KMS-11 (cell line): ENCODE data around the gene SPPL2A.

Experiments used
- H2AFZ ChIP-seq: fragments of 200-600 bp; sonication (generic); 2 replicates; pipeline ENCODE4 v1.6.1; 2016; ENCODE audit warnings: antibody characterized with exemption, mixed run types, low read depth
- H3K27ac ChIP-seq: fragments of 200-600 bp; sonication (generic); 2 replicates; pipeline ENCODE4 v1.6.1; 2016; ENCODE audit warnings: mild to moderate bottlenecking, mixed run types
- H3K27me3 ChIP-seq: fragments of 200-600 bp; sonication (generic); 2 replicates; pipeline ENCODE4 v1.6.1; 2017; ENCODE audit warnings: mild to moderate bottlenecking, low read depth, mixed run types, moderate library complexity; ENCODE audit not compliant: insufficient read depth
- H3K36me3 ChIP-seq: fragments of 200-600 bp; sonication (generic); 2 replicates; pipeline ENCODE4 v1.6.1; 2017; ENCODE audit warnings: mild to moderate bottlenecking, mixed run types; ENCODE audit not compliant: insufficient read depth
- H3K4me1 ChIP-seq: fragments of 200-600 bp; sonication (generic); 2 replicates; pipeline ENCODE4 v1.6.1; 2016; ENCODE audit warnings: mild to moderate bottlenecking, low read depth, mixed run types; ENCODE audit not compliant: poor library complexity, severe bottlenecking
- H3K4me2 ChIP-seq: fragments of 200-600 bp; sonication (generic); 2 replicates; pipeline ENCODE4 v1.7.0; 2016; ENCODE audit warnings: mild to moderate bottlenecking, mixed run types
- H3K4me3 ChIP-seq: fragments of 200-600 bp; sonication (generic); IDR thresholded peaks from 2 replicates; pipeline ENCODE4 v1.6.1; 2017; ENCODE audit warnings: low read depth, low read length, mixed read lengths; ENCODE audit not compliant: insufficient read depth
- H3K79me2 ChIP-seq: fragments of 200-600 bp; sonication (generic); 2 replicates; pipeline ENCODE4 v1.6.1; 2016; ENCODE audit warnings: low read depth, mixed run types; ENCODE audit not compliant: insufficient read depth
- H3K9ac ChIP-seq: fragments of 200-600 bp; sonication (generic); 2 replicates; pipeline ENCODE4 v1.6.1; 2016; ENCODE audit warnings: mild to moderate bottlenecking, mixed run types
- H4K20me1 ChIP-seq: fragments of 200-600 bp; sonication (generic); 2 replicates; pipeline ENCODE4 v1.6.1; 2016; ENCODE audit warnings: mild to moderate bottlenecking, mixed run types; ENCODE audit not compliant: insufficient read depth
- CTCF ChIP-seq: fragments of 200-600 bp; sonication (generic); conservative IDR thresholded peaks from 2 replicates; pipeline ENCODE4 v1.6.1; 2017; ENCODE audit warnings: low read depth, mild to moderate bottlenecking, antibody characterized with exemption, low read length, moderate library complexity, mixed read lengths

Gene SPPL2A

GRCh38 chr15:50777042-50777441 lies 11.5 kb upstream of the SPPL2A start:
- no peak overlapping the region for H3K9ac ChIP-seq
- H3K4me1 ChIP-seq = peaks cover 10% of the 10 kb centered on the region
- no peaks in the 10 kb centered on the region for H3K36me3 ChIP-seq
- H3K4me2 ChIP-seq = no peak overlapping the region
- H3K4me3 ChIP-seq = no peak overlapping the region
- 0 out of 2 replicates have a peak, but pooled peaks have one; percentile 19 for TF ChIP-seq CTCF
- no peak overlapping the region for H2AFZ ChIP-seq
- no peaks in the 10 kb centered on the region for H3K79me2 ChIP-seq
- no peaks in the 10 kb centered on the region for H4K20me1 ChIP-seq
- no peaks in the 10 kb centered on the region for H3K27me3 ChIP-seq
- H3K27ac ChIP-seq = no peak overlapping the region

- Histone ChIP-seq H3K4me1 (peaks cover 10% of the 10 kb centered on the region), H3K9ac (no peak overlapping the region), H3K4me3 (no peak overlapping the region), H2AFZ (no peak overlapping the region), H3K79me2 (no peaks in the 10 kb centered on the region), H4K20me1 (no peaks in the 10 kb centered on the region), H3K27ac (no peak overlapping the region), H3K36me3 (no peaks in the 10 kb centered on the region), H3K4me2 (no peak overlapping the region), H3K27me3 (no peaks in the 10 kb centered on the region)
- TF ChIP-seq CTCF = no peak
These were observed 8.9 kb upstream of the SPPL2A start for GRCh38 chr15:50774450-50774849.

- no peaks in the 10 kb centered on the region for H3K79me2 ChIP-seq
- H4K20me1 ChIP-seq = no peaks in the 10 kb centered on the region
- no peak overlapping the region for H3K27ac ChIP-seq
- TF ChIP-seq CTCF = no peak
- H3K4me3 ChIP-seq = no peak overlapping the region
- no peak overlapping the region for H3K4me2 ChIP-seq
- no peaks in the 10 kb centered on the region for H3K27me3 ChIP-seq
- no peak overlapping the region for H3K9ac ChIP-seq
- H3K4me1 ChIP-seq = peaks cover 14% of the 10 kb centered on the region
- no peaks in the 10 kb centered on the region for H3K36me3 ChIP-seq
- H2AFZ ChIP-seq = no peak overlapping the region
These were observed 7.9 kb upstream of the SPPL2A start for GRCh38 chr15:50773389-50773788.

- H2AFZ ChIP-seq = peak overlapping the region; percentile 17; the same call in 1 of the 2 replicates
- no peak overlapping the region for H3K4me3 ChIP-seq
- no peak for TF ChIP-seq CTCF
- no peak overlapping the region for H3K27ac ChIP-seq
- no peaks in the 10 kb centered on the region for H3K27me3 ChIP-seq
- no peak overlapping the region for H3K9ac ChIP-seq
- H3K79me2 ChIP-seq = peaks cover 19% of the 10 kb centered on the region
- no peaks in the 10 kb centered on the region for H4K20me1 ChIP-seq
- peak overlapping the region; percentile 9; the same call in 1 of the 2 replicates for H3K4me2 ChIP-seq
- no peaks in the 10 kb centered on the region for H3K36me3 ChIP-seq
- H3K4me1 ChIP-seq = peaks cover 37% of the 10 kb centered on the region
These were observed 1.9 kb upstream of the SPPL2A start for GRCh38 chr15:50767332-50767861.
